ENCODE data around the gene VWA2. TPM values are rescaled to one million over a fixed set of nuclear protein-coding genes. Genes with fewer than 3 reads are reported as not detected.

The VWA2 gene
- total RNA-seq, 1 donor, result 13.7 TPM

- no peak for DNase-seq (ENCODE audit: low read depth in 2 of 3, low spot score in 2 of 3)
Measured at GRCh38 chr10:114293075-114293474, 54.0 kb downstream of the VWA2 start.

- no peak for DNase-seq (ENCODE audit: low read depth in 2 of 3, low spot score in 2 of 3)
Measured at GRCh38 chr10:114294549-114294948, 55.5 kb downstream of the VWA2 start.

DNA sequence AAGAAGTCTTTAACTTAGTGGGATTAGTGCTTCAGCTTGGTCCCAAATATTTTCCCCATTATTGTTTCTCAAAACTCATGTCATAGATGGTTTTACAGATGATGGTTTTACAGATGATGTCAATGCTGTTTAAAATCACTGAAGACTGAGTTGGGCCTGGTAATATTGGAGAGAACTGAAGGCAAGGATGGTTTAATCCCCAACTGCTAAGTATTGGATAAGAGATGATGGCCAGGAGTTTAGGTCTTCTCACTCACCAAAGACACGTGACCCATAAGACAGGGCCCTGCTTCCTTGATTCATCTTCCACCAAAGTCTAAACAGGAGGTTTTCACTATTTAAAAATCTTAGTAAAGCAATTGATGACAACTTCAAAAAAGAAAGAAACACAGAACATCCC is 56.3 kb downstream of the VWA2 start:
- no peak for DNase-seq (ENCODE audit: low read depth in 2 of 3, low spot score in 2 of 3)

DNA sequence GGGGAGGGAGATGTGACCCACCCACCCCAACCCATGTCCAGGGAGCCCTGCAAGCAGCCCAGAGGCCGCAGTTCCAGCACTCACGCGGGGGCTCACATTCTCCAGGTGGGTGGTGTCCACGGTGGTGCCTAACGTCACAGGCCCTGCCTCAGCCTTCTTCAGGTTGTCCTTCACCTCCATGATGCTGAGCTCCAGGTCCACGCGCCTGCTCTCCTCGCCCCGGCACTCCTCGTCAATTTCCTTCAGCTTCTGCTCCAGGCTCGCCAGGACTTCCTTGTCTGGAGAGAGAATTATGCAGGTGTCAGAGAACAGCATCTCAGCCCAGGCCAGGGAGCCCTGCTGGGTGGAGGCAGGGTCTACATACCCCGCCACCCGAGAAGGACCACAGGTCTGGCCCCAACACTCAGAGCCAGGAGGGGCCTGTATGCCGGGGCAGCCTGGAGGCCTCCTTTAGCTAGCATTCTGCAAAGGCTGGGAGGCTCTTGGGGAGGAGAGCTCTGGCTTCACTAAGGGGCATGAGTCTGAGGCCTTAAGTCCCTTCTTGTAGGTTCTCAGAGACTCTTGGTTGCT is 58.2 kb downstream of the VWA2 start:
- no peak for DNase-seq (ENCODE audit: low read depth in 2 of 3, low spot score in 2 of 3)

DNA sequence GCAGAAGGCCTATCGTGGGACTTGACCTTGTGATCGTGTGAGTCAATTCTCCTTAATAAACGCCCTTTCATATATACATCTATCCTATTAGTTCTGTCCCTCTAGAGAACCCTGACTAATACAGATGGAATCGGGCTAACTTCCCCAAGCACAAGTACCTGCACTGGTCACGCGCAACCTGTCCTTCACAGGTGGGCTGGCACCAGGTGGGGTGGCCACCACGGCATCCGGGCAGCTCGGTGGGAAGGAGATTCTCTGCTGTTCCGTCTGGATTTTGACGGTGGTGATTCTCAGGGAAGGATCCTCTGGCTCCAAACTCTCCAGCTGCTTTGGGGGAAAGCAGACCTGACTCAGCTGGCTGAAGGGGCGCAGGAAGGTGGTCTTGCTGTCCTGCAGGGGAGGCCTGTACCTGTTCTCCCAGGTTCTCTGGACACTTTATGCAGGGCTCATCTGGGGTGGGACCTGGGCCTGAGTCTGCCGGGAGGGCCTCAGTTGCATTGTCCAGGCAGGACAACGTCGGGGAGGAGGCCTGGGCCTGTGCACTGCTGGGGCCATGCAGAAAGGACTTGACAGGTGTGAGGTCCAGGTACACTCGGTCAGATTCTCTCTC is 61.1 kb downstream of the VWA2 start:
- no peak for DNase-seq (ENCODE audit: low read depth in 2 of 3, low spot score in 2 of 3)

DNA sequence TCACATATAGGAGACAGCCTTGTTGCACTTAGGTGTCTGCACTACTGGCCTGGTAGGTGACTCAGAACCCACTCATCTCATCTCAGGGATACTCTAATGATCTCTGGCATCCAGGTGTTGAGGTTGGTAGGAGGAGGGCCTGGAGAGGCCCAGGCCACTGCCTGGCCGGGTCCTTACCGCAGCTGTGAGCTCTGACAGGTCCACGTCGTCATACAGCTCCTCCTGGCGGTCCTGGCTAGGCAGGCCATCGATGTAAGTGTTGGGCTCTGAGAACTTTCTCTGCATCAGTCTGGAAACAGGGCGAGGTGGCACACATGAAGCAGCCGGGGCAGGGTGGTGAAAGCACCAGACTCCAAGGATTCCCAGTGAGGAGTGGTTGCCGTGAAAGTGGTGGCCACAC is 62.1 kb downstream of the VWA2 start:
- no peak for DNase-seq (ENCODE audit: low read depth in 2 of 3, low spot score in 2 of 3)

- no peak for DNase-seq (ENCODE audit: low read depth in 2 of 3, low spot score in 2 of 3)
Measured at GRCh38 chr10:114301951-114302710, 63.1 kb downstream of the VWA2 start.

GRCh38 chr10:114303556-114303955 is 64.5 kb downstream of the VWA2 start:
- no peak for DNase-seq (ENCODE audit: low read depth in 2 of 3, low spot score in 2 of 3)

GRCh38 chr10:114304017-114304570 is 65.0 kb downstream of the VWA2 start:
- peak; percentile 28 to 89 (median 75) for DNase-seq (ENCODE audit: low read depth in 2 of 3, low spot score in 2 of 3)

GRCh38 chr10:114304571-114305421 is 65.7 kb downstream of the VWA2 start:
- DNase-seq (ENCODE audit: low read depth in 2 of 3, low spot score in 2 of 3), result peak; percentile 23 to 83 (median 73)

- DNase-seq (ENCODE audit: low read depth in 2 of 3, low spot score in 2 of 3), result no peak
Measured at GRCh38 chr10:114305521-114305925, 66.5 kb downstream of the VWA2 start.

- no peak for DNase-seq (ENCODE audit: low read depth in 2 of 3, low spot score in 2 of 3)
Measured at GRCh38 chr10:114306116-114306973, 67.3 kb downstream of the VWA2 start.

DNA sequence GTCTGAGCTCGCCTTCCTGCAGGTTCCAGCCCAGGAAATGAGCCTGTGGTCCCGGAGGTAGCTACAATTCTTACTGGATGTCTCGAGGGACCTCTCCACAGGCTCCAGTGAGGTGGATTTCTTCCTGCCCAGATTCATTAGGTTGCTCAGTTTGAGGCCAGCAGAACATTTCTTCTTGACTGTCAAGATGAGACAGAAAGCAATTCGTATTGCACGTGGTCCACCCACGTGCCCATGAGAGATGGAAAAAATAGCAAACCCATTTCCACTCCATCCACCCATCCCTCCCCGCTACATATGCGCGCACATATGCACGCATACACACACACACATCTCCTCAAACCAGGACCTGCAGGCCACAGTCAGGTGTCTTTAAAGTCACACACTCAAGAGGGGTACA is 68.7 kb downstream of the VWA2 start:
- DNase-seq (ENCODE audit: low read depth in 2 of 3, low spot score in 2 of 3), result no peak

GRCh38 chr10:114308531-114309363 is 69.7 kb downstream of the VWA2 start:
- DNase-seq (ENCODE audit: low read depth in 2 of 3, low spot score in 2 of 3), result no peak

DNA sequence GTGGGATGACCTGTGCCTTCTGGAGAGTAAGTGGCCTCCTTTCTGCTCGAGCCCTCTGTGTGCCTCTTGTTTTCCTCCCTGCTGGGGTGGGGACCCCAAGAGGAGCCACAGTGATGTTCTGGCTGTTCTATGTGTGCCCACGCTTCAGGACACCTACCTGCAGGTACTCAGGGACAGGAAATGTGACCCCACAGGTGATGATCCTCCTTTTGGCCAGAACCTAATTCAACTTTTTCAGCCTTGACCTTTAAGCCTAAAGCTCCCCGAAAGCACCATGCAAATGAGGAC is 70.3 kb downstream of the VWA2 start:
- no peak for DNase-seq (ENCODE audit: low read depth in 2 of 3, low spot score in 2 of 3)

- DNase-seq (ENCODE audit: low read depth in 2 of 3, low spot score in 2 of 3), result no peak
Measured at GRCh38 chr10:114310346-114310745, 71.3 kb downstream of the VWA2 start.

DNA sequence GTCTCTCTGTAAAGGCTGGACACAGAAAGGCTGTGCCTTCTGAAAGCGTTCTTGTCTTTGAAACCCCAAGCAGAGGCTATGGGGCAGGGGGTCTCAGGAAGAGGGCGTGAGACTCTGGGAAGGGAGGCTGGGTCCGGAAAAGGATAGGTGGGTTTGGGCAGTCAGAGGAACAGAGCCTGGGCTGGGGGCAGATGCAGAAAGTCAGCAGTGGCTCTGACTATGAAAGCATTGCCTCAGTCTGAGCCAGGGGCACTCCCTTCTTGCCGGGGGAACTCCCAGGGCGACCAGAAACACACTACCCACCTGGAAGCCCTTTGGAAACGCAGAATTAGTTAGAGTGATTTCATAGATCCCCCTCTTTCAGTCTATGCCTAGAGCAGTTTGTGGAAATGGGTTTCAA is 72.0 kb downstream of the VWA2 start:
- no peak for DNase-seq (ENCODE audit: low read depth in 2 of 3, low spot score in 2 of 3)

DNA sequence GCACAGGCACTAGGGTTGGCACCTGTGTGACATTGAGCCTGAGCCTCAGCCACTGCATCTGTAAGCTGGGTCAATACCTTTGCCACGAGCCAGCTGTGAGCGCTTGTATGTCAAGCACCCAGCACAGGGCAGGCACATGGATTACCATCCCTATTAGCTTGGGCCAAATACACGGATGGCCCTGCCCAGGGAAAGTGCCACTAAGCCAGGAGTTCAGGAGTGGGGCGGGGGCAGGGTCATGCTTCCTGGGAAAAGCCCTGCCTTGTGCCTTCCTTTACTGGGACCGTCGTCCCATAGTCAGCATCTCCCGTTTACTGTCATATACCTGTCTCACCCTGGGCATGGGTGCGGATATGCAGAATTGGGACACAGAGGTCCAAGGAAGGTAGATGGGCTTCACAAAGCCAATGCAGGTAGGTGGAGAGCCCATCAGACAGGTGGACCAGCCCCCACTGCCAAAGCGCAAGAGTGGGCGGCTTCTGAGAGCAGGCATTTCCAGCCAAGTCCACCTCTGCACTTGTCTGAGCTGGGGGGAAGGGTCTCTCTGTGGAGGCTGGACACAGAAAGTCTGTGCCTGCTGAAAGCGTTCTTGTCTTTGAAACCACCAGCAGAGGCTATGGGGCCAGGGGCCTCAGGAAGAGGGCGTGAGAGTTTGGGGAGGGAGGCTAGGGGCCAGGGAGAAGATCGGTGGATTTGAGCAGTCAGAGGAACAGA is 72.6 kb downstream of the VWA2 start:
- DNase-seq (ENCODE audit: low read depth in 2 of 3, low spot score in 2 of 3), result no peak

GRCh38 chr10:114313139-114313538 is 74.1 kb downstream of the VWA2 start:
- no peak for DNase-seq (ENCODE audit: low read depth in 2 of 3, low spot score in 2 of 3)
